Activated CD8-positive, alpha-beta memory T cell treated with anti-CD3 and anti-CD28 coated beads for 24 hours (primary cell): ENCODE measurements around the gene DEFB121.

ENCODE experiments used
- DNase-seq: peaks from one replicate; pipeline ENCODE4 v3.0.0-alpha.2; 2020

The DEFB121 gene

GRCh38 chr20:31355981-31356380, 50.0 kb downstream of the DEFB121 start:
- no peak for DNase-seq
